ENCODE results near the gene CIRBP. TPM values are rescaled to one million over a fixed set of nuclear protein-coding genes. Genes with fewer than 3 reads are reported as not detected.

The CIRBP gene
- total RNA-seq, 1 donor = 380 TPM

DNA sequence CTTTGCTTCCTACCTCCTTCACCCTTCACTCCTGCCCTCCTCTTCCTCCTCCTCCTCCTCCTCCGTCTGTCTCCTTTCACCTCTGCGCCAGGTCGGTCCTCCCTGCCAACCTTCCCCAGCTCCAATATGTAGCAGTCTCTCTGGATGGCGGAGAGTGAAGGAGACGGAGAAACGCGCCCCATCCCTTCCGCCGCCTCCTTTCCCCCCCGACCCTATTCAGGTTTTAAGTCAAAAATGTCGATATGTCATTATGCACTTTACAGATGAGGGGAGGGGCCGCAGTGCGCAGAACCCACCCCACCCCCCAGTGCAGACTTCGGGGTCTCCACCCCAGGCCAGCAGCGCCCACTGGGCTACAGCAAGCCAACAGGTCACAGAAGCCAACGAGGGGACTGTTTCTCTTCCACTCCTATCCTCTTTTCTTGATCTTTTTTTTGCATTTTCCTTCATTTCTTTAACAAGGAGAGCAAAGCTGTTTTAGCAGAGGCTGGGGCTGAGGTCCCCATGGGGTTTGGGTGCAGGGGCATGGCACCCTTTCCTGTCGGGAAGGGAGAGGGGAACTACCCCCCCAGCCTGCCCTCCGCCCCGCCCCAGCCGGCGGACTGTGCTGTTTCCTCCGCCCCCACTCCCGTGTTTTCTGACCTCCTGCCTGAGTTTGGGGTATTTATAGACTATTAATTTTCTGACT lies 11.5 kb upstream of the CIRBP start:
- Histone ChIP-seq H2AFZ (ENCODE audit: low read length) (no peak overlapping the region), H3K4me3 (ENCODE audit: insufficient read depth, low read length) (no peak overlapping the region), H3K9me3 (ENCODE audit: low read depth, low read length) (no peaks in the 10 kb centered on the region), H3K36me3 (ENCODE audit: insufficient read depth, low read length) (peaks cover 49% of the 10 kb centered on the region), H3K79me2 (ENCODE audit: insufficient read depth, low read length) (peaks cover 48% of the 10 kb centered on the region), H3K27ac (ENCODE audit: low read depth, low read length) (peak overlapping the region; percentile 60), H3K27me3 (ENCODE audit: insufficient read depth, low read length) (no peaks in the 10 kb centered on the region), H3K4me2 (ENCODE audit: insufficient read depth, low read length) (no peak overlapping the region), H4K20me1 (ENCODE audit: insufficient read depth, low read length) (peaks cover 44% of the 10 kb centered on the region), H3K4me1 (ENCODE audit: insufficient read depth, low read length) (peaks cover 55% of the 10 kb centered on the region)
- DNase-seq (ENCODE audit: insufficient read length, low spot score, missing footprints) = no peak
- TF ChIP-seq, protein P1, sequence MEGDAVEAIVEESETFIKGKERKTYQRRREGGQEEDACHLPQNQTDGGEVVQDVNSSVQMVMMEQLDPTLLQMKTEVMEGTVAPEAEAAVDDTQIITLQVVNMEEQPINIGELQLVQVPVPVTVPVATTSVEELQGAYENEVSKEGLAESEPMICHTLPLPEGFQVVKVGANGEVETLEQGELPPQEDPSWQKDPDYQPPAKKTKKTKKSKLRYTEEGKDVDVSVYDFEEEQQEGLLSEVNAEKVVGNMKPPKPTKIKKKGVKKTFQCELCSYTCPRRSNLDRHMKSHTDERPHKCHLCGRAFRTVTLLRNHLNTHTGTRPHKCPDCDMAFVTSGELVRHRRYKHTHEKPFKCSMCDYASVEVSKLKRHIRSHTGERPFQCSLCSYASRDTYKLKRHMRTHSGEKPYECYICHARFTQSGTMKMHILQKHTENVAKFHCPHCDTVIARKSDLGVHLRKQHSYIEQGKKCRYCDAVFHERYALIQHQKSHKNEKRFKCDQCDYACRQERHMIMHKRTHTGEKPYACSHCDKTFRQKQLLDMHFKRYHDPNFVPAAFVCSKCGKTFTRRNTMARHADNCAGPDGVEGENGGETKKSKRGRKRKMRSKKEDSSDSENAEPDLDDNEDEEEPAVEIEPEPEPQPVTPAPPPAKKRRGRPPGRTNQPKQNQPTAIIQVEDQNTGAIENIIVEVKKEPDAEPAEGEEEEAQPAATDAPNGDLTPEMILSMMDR (IDR thresholded peaks at IDR 0.05; ENCODE audit: extremely low read depth, low read depth, low read length) = no peak

DNA sequence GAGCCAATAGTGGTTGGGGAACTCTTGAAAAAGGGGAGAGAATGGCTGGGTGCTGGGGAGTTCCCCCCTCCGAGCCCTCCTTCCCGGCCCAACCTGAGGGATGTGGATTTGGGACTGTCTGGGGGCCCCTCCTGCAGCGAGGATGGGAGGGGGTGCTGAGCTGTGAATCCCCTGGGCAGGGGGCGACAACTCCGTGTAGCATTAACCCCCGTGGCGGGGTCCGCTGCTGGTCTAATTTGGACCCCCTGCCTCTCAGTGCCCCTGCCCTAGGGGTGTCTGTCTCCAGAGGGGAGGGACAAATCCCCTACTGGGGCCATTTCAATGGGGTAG lies 11.0 kb upstream of the CIRBP start:
- H4K20me1 ChIP-seq (ENCODE audit: insufficient read depth, low read length) = peaks cover 44% of the 10 kb centered on the region
- H2AFZ ChIP-seq (ENCODE audit: low read length) = no peak overlapping the region
- DNase-seq (ENCODE audit: insufficient read length, low spot score, missing footprints) = no peak
- H3K9me3 ChIP-seq (ENCODE audit: low read depth, low read length) = no peaks in the 10 kb centered on the region
- H3K36me3 ChIP-seq (ENCODE audit: insufficient read depth, low read length) = peaks cover 49% of the 10 kb centered on the region
- no peak overlapping the region for H3K4me2 ChIP-seq (ENCODE audit: insufficient read depth, low read length)
- H3K4me3 ChIP-seq (ENCODE audit: insufficient read depth, low read length) = no peak overlapping the region
- TF ChIP-seq, protein P1 (IDR thresholded peaks at IDR 0.05; ENCODE audit: extremely low read depth, low read depth, low read length) = no peak
- H3K4me1 ChIP-seq (ENCODE audit: insufficient read depth, low read length) = peaks cover 60% of the 10 kb centered on the region
- H3K27me3 ChIP-seq (ENCODE audit: insufficient read depth, low read length) = no peaks in the 10 kb centered on the region
- H3K79me2 ChIP-seq (ENCODE audit: insufficient read depth, low read length) = peaks cover 46% of the 10 kb centered on the region
- H3K27ac ChIP-seq (ENCODE audit: low read depth, low read length) = peak overlapping the region; percentile 60

DNA sequence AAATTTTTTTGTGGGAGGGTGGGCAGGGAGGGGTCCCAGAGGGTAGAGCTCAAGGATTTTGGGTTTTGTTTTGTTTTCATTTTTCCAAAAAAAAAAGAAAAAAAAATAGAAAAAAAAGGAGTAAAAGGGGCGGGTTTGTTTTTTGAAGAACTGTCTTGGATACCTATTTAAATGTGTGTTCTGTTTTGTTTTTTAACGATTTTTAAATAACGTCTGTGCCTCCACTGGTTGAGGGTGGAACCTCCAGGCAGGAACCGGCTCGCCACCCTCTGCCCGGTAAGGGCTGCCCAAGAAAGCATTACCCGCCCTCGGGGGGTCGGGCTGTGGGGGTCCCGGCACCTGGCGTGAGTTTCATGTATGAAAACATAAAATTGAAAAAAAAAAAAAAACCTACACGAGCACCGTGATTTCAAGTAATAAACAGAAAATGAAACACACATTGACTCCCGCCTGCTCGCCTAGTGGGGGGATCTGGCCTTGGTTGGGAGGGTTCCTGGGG lies 10.4 kb upstream of the CIRBP start:
- Histone ChIP-seq H3K4me2 (ENCODE audit: insufficient read depth, low read length) (no peak overlapping the region), H3K36me3 (ENCODE audit: insufficient read depth, low read length) (peaks cover 45% of the 10 kb centered on the region), H4K20me1 (ENCODE audit: insufficient read depth, low read length) (peaks cover 43% of the 10 kb centered on the region), H3K4me3 (ENCODE audit: insufficient read depth, low read length) (no peak overlapping the region), H3K27me3 (ENCODE audit: insufficient read depth, low read length) (no peaks in the 10 kb centered on the region), H2AFZ (ENCODE audit: low read length) (no peak overlapping the region), H3K27ac (ENCODE audit: low read depth, low read length) (peak overlapping the region; percentile 78), H3K79me2 (ENCODE audit: insufficient read depth, low read length) (peaks cover 41% of the 10 kb centered on the region), H3K9me3 (ENCODE audit: low read depth, low read length) (no peaks in the 10 kb centered on the region), H3K4me1 (ENCODE audit: insufficient read depth, low read length) (peaks cover 59% of the 10 kb centered on the region)
- no peak for DNase-seq (ENCODE audit: insufficient read length, low spot score, missing footprints)
- TF ChIP-seq, protein P1 (IDR thresholded peaks at IDR 0.05; ENCODE audit: extremely low read depth, low read depth, low read length) = no peak

DNA sequence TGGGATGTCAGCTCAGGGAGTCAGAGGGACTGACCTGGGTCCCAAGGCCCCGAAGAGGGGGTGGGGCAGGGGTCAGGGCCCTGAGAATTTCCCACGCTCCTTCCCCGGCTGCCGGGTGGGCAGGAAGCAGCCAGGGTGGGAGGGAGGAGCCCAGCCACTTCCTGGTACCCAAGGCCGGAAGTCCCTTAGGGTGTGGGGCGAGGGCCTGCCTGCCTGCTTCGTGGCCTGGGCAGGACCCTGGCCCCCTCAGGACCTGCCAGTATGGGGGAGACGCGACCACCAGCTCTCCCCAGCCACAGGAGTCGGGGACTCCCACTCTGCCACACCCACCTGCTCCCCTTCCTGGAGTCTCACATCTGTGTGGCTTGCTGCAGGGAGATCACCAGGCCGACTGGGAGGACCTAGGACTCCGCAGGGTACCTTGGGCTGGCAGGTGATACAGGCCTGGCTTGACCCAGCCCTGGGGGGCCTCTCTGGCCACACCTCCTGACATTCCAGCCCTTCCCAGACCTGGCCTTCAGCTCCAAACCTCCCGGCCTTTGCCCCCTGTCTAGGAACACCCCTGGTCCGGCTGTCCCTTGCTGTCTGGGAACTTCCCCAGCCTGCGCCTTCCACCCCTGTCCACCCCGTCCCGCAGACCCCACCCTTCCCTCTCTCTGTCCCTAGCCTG lies 9.8 kb upstream of the CIRBP start:
- TF ChIP-seq, protein P1 (IDR thresholded peaks at IDR 0.05; ENCODE audit: extremely low read depth, low read depth, low read length) = no peak
- Histone ChIP-seq H3K4me1 (ENCODE audit: insufficient read depth, low read length) (peaks cover 53% of the 10 kb centered on the region), H2AFZ (ENCODE audit: low read length) (no peak overlapping the region), H3K27ac (ENCODE audit: low read depth, low read length) (peak overlapping the region; percentile 78), H4K20me1 (ENCODE audit: insufficient read depth, low read length) (peaks cover 39% of the 10 kb centered on the region), H3K4me3 (ENCODE audit: insufficient read depth, low read length) (no peak overlapping the region), H3K4me2 (ENCODE audit: insufficient read depth, low read length) (no peak overlapping the region), H3K9me3 (ENCODE audit: low read depth, low read length) (no peaks in the 10 kb centered on the region), H3K27me3 (ENCODE audit: insufficient read depth, low read length) (no peaks in the 10 kb centered on the region), H3K79me2 (ENCODE audit: insufficient read depth, low read length) (peaks cover 35% of the 10 kb centered on the region), H3K36me3 (ENCODE audit: insufficient read depth, low read length) (peaks cover 39% of the 10 kb centered on the region)
- DNase-seq (ENCODE audit: insufficient read length, low spot score, missing footprints) = no peak

All from osteoblast (primary cell).